Right lobe of liver (tissue), 6 donors: ENCODE results near the gene KCNA5. TPM values are rescaled to one million over a fixed set of nuclear protein-coding genes. Genes with fewer than 3 reads are reported as not detected.

Experiments
- ATAC-seq, 4 donors: fragments of 200-7000 bp; cut with Tn5 transposase; one replicate each; pipeline ENCODE4 v1.9.1; 2020; ENCODE audit warnings: mild to moderate bottlenecking in 4 of 4, moderate library complexity in 4 of 4
- DNase-seq, 3 donors: peaks; one replicate each; pipeline ENCODE4 v3.0.0-alpha.2; 2020
- H3K27ac ChIP-seq, 3 donors: fragments of 200-600 bp; one replicate each; pipeline ENCODE4 v1.8.0; 2022
- H3K27me3 ChIP-seq, 2 donors: fragments of 200-600 bp; one replicate each; pipeline ENCODE4 v1.8.0; 2022
- H3K36me3 ChIP-seq, 4 donors: fragments of 200-600 bp; sonication (generic) in 1 of 4; one replicate each; pipeline versions ENCODE4 v1.5.1 to v1.8.0; 2017 to 2022; ENCODE audit warnings: control low read depth in 1 of 4
- H3K4me1 ChIP-seq, 4 donors: fragments of 200-600 bp; sonication (generic) in 1 of 4; one replicate each; pipeline versions ENCODE4 v1.5.1 to v1.8.0; 2017 to 2022; ENCODE audit warnings: control low read depth in 1 of 4
- H3K4me3 ChIP-seq, 3 donors: fragments of 200-600 bp; one replicate each; pipeline ENCODE4 v1.8.0; 2022
- H3K9me3 ChIP-seq, 4 donors: fragments of 200-600 bp; sonication (generic) in 1 of 4; one replicate each; pipeline versions ENCODE4 v1.5.1 to v1.8.0; 2017 to 2022; ENCODE audit warnings: control low read depth in 1 of 4
- POLR2A ChIP-seq: fragments of 450-650 bp; IDR thresholded peaks from one replicate; pipeline ENCODE4 v1.6.1; 2017; ENCODE audit warnings: antibody characterized with exemption, mild to moderate bottlenecking
- WGBS: methylation state at CpG from one replicate; pipeline ENCODE4 v1.1.6; 2018; ENCODE audit warnings: low coverage, low lambda C conversion rate; ENCODE audit not compliant: insufficient coverage; ENCODE audit errors: missing lambda C conversion rate; 5-methylcytosine and 5-hydroxymethylcytosine counted together
- intact Hi-C, 2 donors: fragments of 100-400 bp; cut with DNase I; formaldehyde crosslinking; loops; one replicate each; pipeline versions ENCODE4 v1.11.2 to v1.14.1; 2022
- total RNA-seq, 6 experiments: library from RNA; depleted of rRNA in 2 of 6; stranded (reverse); fragments of >200 nt in 2 of 6; fragmentation: NEBNext Ultra II Directional in 3 of 6; extraction: Animal tissue kit (Norgen Biotek cat#: 25700) in 3 of 6; gene quantifications; one replicate each; pipeline versions ENCODE4 v1.1.0 to v1.2.4, GENCODE V29; 2016 to 2023
- TF ChIP-seq, protein P1 (sequence below), 4 donors: fragments of 200-600 bp in 3 of 4; fragments of 450-650 bp in 1 of 4; IDR thresholded peaks; one replicate each; pipeline versions ENCODE4 v1.5.1 to v1.8.0; 2016 to 2022; ENCODE audit warnings: antibody characterized with exemption in 4 of 4, mild to moderate bottlenecking in 2 of 4
- donor health status: DM: no; HTN: yes; CAD: no.
- donor health status: DM: no; HTN: no; CAD: no.
- donor health status: DM: no; HTN: no; CAD: no.
- donor health status: DM: no; HTN: yes; CAD: no.
- donor health status: DM: no; HTN: yes; CAD: no.

The KCNA5 gene
- total RNA-seq, 6 experiments from 2014 or later: 0.09 to 0.25 TPM; not detected in 4

- ATAC-seq (no peak), DNase-seq (no peak)
- H3K36me3 ChIP-seq: no peaks in the 10 kb centered on the region
- no peaks in the 10 kb centered on the region for H3K9me3 ChIP-seq
- 50% methylated on average over 2 of the region's 2 CpGs for WGBS
- H3K4me3 ChIP-seq: no peak overlapping the region
- H3K4me1 ChIP-seq: no peaks in the 10 kb centered on the region
- TF ChIP-seq, protein P1, sequence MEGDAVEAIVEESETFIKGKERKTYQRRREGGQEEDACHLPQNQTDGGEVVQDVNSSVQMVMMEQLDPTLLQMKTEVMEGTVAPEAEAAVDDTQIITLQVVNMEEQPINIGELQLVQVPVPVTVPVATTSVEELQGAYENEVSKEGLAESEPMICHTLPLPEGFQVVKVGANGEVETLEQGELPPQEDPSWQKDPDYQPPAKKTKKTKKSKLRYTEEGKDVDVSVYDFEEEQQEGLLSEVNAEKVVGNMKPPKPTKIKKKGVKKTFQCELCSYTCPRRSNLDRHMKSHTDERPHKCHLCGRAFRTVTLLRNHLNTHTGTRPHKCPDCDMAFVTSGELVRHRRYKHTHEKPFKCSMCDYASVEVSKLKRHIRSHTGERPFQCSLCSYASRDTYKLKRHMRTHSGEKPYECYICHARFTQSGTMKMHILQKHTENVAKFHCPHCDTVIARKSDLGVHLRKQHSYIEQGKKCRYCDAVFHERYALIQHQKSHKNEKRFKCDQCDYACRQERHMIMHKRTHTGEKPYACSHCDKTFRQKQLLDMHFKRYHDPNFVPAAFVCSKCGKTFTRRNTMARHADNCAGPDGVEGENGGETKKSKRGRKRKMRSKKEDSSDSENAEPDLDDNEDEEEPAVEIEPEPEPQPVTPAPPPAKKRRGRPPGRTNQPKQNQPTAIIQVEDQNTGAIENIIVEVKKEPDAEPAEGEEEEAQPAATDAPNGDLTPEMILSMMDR (IDR thresholded peaks at IDR 0.05): no peak
- TF ChIP-seq POLR2A: no peak
- H3K27ac ChIP-seq: no peak overlapping the region
- intact Hi-C loops: no loop called here
- no peaks in the 10 kb centered on the region for H3K27me3 ChIP-seq
Measured at GRCh38 chr12:5068126-5068525, 24.4 kb downstream of the KCNA5 start.

DNA sequence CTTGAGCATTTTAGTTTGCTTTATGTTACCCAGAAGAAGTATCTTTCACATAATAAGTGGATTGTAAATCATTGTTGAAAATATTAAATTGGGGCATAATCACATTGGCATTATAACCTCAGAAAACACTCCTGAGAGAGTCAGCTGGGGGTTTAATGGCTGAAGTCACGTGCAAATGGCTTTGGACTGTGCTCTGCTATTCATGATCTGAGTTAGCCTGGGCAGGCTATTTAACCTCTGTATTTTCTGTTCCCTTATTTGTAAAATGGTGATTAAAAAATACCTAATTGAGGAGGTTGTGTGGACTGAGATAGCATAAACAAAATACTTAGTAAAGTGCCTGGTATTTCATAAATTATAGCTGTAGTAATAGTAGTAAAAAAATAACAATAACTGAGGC, 24.9 kb downstream of the KCNA5 start:
- H3K4me1 ChIP-seq: no peaks in the 10 kb centered on the region
- no peak overlapping the region for H3K27ac ChIP-seq
- intact Hi-C loops: no loop called here
- ATAC-seq (no peak), DNase-seq (no peak)
- H3K27me3 ChIP-seq: no peaks in the 10 kb centered on the region
- H3K9me3 ChIP-seq: no peaks in the 10 kb centered on the region
- no peak for TF ChIP-seq POLR2A
- TF ChIP-seq, protein P1 (IDR thresholded peaks at IDR 0.05): no peak
- no peak overlapping the region for H3K4me3 ChIP-seq
- H3K36me3 ChIP-seq: no peaks in the 10 kb centered on the region
- WGBS: 61% methylated on average over 1 of the region's 1 CpG

- Histone ChIP-seq H3K9me3 (no peaks in the 10 kb centered on the region), H3K27me3 (no peaks in the 10 kb centered on the region), H3K27ac (no peak overlapping the region), H3K4me3 (no peak overlapping the region), H3K4me1 (no peaks in the 10 kb centered on the region), H3K36me3 (no peaks in the 10 kb centered on the region)
- intact Hi-C loops: no loop called here
- no peak for TF ChIP-seq POLR2A
- TF ChIP-seq, protein P1 (IDR thresholded peaks at IDR 0.05): no peak
- WGBS: 21% methylated on average over 3 of the region's 3 CpGs
- ATAC-seq (no peak), DNase-seq (no peak)
Measured at GRCh38 chr12:5070090-5070489, 26.4 kb downstream of the KCNA5 start.

DNA sequence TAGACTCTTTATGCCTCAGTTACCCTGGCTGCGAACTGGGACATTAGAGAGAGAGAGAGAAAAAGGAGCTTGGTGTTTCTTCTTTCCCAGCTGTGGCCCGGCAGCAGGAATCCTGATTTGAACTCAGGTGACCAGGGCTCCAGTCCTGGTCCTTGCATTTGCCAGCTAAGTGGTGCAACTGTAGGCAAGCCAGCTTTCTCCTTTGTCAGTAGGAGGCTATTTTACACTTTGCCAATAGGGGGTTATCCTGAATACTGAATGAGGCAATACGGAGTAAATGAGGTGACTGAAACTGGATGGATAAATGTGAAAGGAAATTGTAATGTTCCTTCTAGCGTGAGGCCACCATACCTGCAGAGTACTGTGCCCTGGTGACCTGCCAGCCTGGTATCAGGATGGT, 27.8 kb downstream of the KCNA5 start:
- Histone ChIP-seq H3K9me3 (no peaks in the 10 kb centered on the region), H3K4me1 (no peaks in the 10 kb centered on the region), H3K27me3 (no peaks in the 10 kb centered on the region), H3K27ac (no peak overlapping the region), H3K4me3 (no peak overlapping the region), H3K36me3 (no peaks in the 10 kb centered on the region)
- TF ChIP-seq, protein P1 (IDR thresholded peaks at IDR 0.05): no peak
- TF ChIP-seq POLR2A: no peak
- intact Hi-C loops: no loop called here
- DNase-seq (no peak), ATAC-seq (no peak)
- WGBS: 34% methylated on average over 4 of the region's 4 CpGs

GRCh38 chr12:5072311-5072710, 28.6 kb downstream of the KCNA5 start:
- H3K27me3 ChIP-seq: no peaks in the 10 kb centered on the region
- intact Hi-C loops: no loop called here
- H3K27ac ChIP-seq: no peak overlapping the region
- no peaks in the 10 kb centered on the region for H3K36me3 ChIP-seq
- TF ChIP-seq, protein P1 (IDR thresholded peaks at IDR 0.05): no peak
- no peak for TF ChIP-seq POLR2A
- H3K9me3 ChIP-seq: no peaks in the 10 kb centered on the region
- no peak for DNase-seq
- H3K4me3 ChIP-seq: no peak overlapping the region
- no peaks in the 10 kb centered on the region for H3K4me1 ChIP-seq
- WGBS: 63% methylated on average over 5 of the region's 5 CpGs
- no peak for ATAC-seq
